Astrocyte (in vitro differentiated cells and primary cell): ENCODE measurements around the gene DCLK1.

Experiments used
- EZH2 ChIP-seq: IDR thresholded peaks from 2 replicates; pipeline ENCODE4 v1.6.1; 2012; ENCODE audit warnings: mild to moderate bottlenecking, low read length, inconsistent platforms; ENCODE audit not compliant: insufficient read depth
- TF ChIP-seq, protein P1 (sequence below): IDR thresholded peaks from 2 replicates; pipeline ENCODE4 v1.5.1; 2011; ENCODE audit warnings: low read depth, mild to moderate bottlenecking, inconsistent platforms, low read length, moderate library complexity; ENCODE audit not compliant: insufficient read depth

DNA sequence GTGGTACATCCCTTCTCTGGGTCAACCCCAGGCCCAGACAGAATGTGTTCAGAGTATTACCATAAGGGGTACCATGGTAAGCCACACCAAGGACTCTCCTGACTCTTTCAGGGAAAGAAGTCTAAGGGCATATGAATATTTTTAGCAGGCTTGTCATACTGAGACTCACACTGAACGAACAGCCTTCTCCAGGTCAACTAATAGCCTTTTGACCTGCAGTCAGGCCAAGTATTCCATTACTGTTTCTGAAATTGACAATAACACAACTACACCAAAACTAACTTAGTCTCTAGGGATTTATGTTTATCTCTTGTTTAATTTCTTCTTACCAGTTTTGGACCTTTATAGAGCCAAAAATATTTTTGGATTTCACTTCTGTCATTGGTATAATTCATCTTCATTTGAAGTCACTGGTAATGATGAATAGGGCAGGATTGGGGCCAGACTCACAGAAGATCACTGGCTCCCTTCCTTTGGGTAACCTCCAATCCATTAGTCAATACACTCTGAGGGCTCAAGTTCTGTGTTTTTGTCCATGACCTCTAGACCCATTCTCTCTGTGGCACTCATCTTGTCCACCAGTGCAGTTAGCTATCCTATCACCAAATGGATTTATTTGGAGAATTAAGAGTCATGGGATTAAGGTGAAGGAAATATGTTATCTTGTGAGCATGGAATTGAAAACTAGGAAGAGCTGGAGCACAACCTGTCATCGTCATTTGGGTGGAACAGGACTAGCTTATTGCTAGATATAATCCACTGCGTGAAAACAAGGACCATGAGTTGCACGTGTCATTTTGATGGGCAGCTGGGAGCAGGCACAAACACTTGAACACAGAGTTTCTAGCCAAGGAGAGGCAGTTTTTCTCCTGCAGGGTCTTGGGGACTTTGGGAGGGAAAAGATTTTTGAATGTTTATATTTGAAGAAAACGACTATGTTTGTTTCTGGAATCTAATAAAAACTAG, 313.3 kb downstream of the DCLK1 start:
- TF ChIP-seq, protein P1, sequence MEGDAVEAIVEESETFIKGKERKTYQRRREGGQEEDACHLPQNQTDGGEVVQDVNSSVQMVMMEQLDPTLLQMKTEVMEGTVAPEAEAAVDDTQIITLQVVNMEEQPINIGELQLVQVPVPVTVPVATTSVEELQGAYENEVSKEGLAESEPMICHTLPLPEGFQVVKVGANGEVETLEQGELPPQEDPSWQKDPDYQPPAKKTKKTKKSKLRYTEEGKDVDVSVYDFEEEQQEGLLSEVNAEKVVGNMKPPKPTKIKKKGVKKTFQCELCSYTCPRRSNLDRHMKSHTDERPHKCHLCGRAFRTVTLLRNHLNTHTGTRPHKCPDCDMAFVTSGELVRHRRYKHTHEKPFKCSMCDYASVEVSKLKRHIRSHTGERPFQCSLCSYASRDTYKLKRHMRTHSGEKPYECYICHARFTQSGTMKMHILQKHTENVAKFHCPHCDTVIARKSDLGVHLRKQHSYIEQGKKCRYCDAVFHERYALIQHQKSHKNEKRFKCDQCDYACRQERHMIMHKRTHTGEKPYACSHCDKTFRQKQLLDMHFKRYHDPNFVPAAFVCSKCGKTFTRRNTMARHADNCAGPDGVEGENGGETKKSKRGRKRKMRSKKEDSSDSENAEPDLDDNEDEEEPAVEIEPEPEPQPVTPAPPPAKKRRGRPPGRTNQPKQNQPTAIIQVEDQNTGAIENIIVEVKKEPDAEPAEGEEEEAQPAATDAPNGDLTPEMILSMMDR = no peak
- no peak for TF ChIP-seq EZH2
